ENCODE measurements around the gene CLCNKA. TPM values are rescaled to one million over a fixed set of nuclear protein-coding genes. Genes with fewer than 3 reads are reported as not detected.

The CLCNKA gene
- total RNA-seq, 5 donors from 2014 or later (not counting 1 experiment from before 2014, with no cell fraction given), result not detected

GRCh38 chr1:15991427-15992186, 30.2 kb upstream of the CLCNKA start:
- Mint-ChIP-seq H3K27me3 (no peaks in the 10 kb centered on the region), H3K27ac (no peak overlapping the region), H3K36me3 (no peaks in the 10 kb centered on the region), H3K4me3 (no peak overlapping the region), H3K4me1 (no peaks in the 10 kb centered on the region), H3K9me3 (no peaks in the 10 kb centered on the region)
- peaks cover 0 to 9% of the 10 kb centered on the region in 2 experiments for H3K27me3 ChIP-seq (replicated peaks in 1 of 2; ENCODE audit: control insufficient read depth in 2 of 2, extremely low read depth in 1 of 2, insufficient read depth in 2 of 2, low read length in 1 of 2)
- no peaks in the 10 kb centered on the region for H3K9me3 ChIP-seq
- no peaks in the 10 kb centered on the region for H3K4me1 ChIP-seq (ENCODE audit: control insufficient read depth in 1 of 2, extremely low read depth in 1 of 2, insufficient read depth in 2 of 2, low read length in 2 of 2)
- H3K36me3 ChIP-seq (ENCODE audit: control insufficient read depth in 2 of 2, extremely low read depth in 1 of 2, insufficient read depth in 1 of 2, low read length in 1 of 2), result no peaks in the 10 kb centered on the region
- DNase-seq (no peak), ATAC-seq (replicated peaks in 1 of 4) (no peak)
- no peak overlapping the region for H3K27ac ChIP-seq (ENCODE audit: low read length)
- ChIA-PET POLR2A (no interaction called here), CTCF (no interaction called here)
- no peak overlapping the region for H3K4me3 ChIP-seq (ENCODE audit: control insufficient read depth in 1 of 2, extremely low read depth in 1 of 2, low read length in 1 of 2)
- 88% methylated on average over 8 of the region's 11 CpGs for WGBS (ENCODE audit: insufficient coverage)

- no peaks in the 10 kb centered on the region for H3K9me3 Mint-ChIP-seq
- no peak overlapping the region for H3K4me3 Mint-ChIP-seq
- Histone ChIP-seq H3K36me3 (ENCODE audit: control insufficient read depth in 2 of 2, extremely low read depth in 1 of 2, insufficient read depth in 1 of 2, low read length in 1 of 2) (no peaks in the 10 kb centered on the region), H3K27me3 (replicated peaks in 1 of 2; ENCODE audit: control insufficient read depth in 2 of 2, extremely low read depth in 1 of 2, insufficient read depth in 2 of 2, low read length in 1 of 2) (peaks cover 0 to 9% of the 10 kb centered on the region in 2 experiments), H3K27ac (ENCODE audit: low read length) (no peak overlapping the region), H3K9me3 (no peaks in the 10 kb centered on the region), H3K4me1 (ENCODE audit: control insufficient read depth in 1 of 2, extremely low read depth in 1 of 2, insufficient read depth in 2 of 2, low read length in 2 of 2) (no peaks in the 10 kb centered on the region), H3K4me3 (ENCODE audit: control insufficient read depth in 1 of 2, extremely low read depth in 1 of 2, low read length in 1 of 2) (no peak overlapping the region)
- ATAC-seq (replicated peaks in 1 of 4), result no peak
- H3K4me1 Mint-ChIP-seq, result no peaks in the 10 kb centered on the region
- WGBS (ENCODE audit: insufficient coverage), result 100% methylated on average over 2 of the region's 7 CpGs
- no peaks in the 10 kb centered on the region for H3K36me3 Mint-ChIP-seq
- H3K27me3 Mint-ChIP-seq, result no peaks in the 10 kb centered on the region
- POLR2A ChIA-PET, result no interaction called here
- CTCF ChIA-PET, result no interaction called here
- no peak for DNase-seq
- H3K27ac Mint-ChIP-seq, result no peak overlapping the region
Observed at GRCh38 chr1:15992187-15992553, 29.7 kb upstream of the CLCNKA start.

- no peaks in the 10 kb centered on the region for H3K9me3 Mint-ChIP-seq
- 72% methylated on average over 17 of the region's 17 CpGs for WGBS (ENCODE audit: insufficient coverage)
- no peaks in the 10 kb centered on the region for H3K36me3 Mint-ChIP-seq
- ChIA-PET POLR2A (no interaction called here), CTCF (interaction anchor here in 1 of 2 donors (0.6 kb wide), 1 partner anchor 180 kb away, joined by 3 read pairs; no protein-coding TSS in a partner anchor)
- H3K4me3 ChIP-seq (ENCODE audit: control insufficient read depth in 1 of 2, extremely low read depth in 1 of 2, low read length in 1 of 2), result no peak overlapping the region
- H3K4me1 Mint-ChIP-seq, result no peaks in the 10 kb centered on the region
- no peak overlapping the region for H3K27ac Mint-ChIP-seq
- no peaks in the 10 kb centered on the region for H3K27me3 Mint-ChIP-seq
- H3K36me3 ChIP-seq (ENCODE audit: control insufficient read depth in 2 of 2, extremely low read depth in 1 of 2, insufficient read depth in 1 of 2, low read length in 1 of 2), result no peaks in the 10 kb centered on the region
- no peak overlapping the region for H3K4me3 Mint-ChIP-seq
- peaks cover 0 to 12% of the 10 kb centered on the region in 2 experiments for H3K27me3 ChIP-seq (replicated peaks in 1 of 2; ENCODE audit: control insufficient read depth in 2 of 2, extremely low read depth in 1 of 2, insufficient read depth in 2 of 2, low read length in 1 of 2)
- no peak overlapping the region for H3K27ac ChIP-seq (ENCODE audit: low read length)
- ATAC-seq (replicated peaks in 1 of 4), result no peak
- no peaks in the 10 kb centered on the region for H3K9me3 ChIP-seq
- no peaks in the 10 kb centered on the region for H3K4me1 ChIP-seq (ENCODE audit: control insufficient read depth in 1 of 2, extremely low read depth in 1 of 2, insufficient read depth in 2 of 2, low read length in 2 of 2)
- no peak for DNase-seq
Observed at GRCh38 chr1:15992582-15993500, 29.0 kb upstream of the CLCNKA start.

- no peak overlapping the region for H3K27ac ChIP-seq (ENCODE audit: low read length)
- no peaks in the 10 kb centered on the region for H3K27me3 Mint-ChIP-seq
- H3K4me1 Mint-ChIP-seq, result no peaks in the 10 kb centered on the region
Observed at GRCh38 chr1:15993666-15994065, 28.2 kb upstream of the CLCNKA start.

GRCh38 chr1:15994081-15994480, 27.8 kb upstream of the CLCNKA start:
- no peaks in the 10 kb centered on the region for H3K36me3 ChIP-seq (ENCODE audit: control insufficient read depth in 2 of 2, extremely low read depth in 1 of 2, insufficient read depth in 1 of 2, low read length in 1 of 2)
- ATAC-seq (replicated peaks in 1 of 4) (no peak), DNase-seq (no peak)
- H3K4me3 ChIP-seq (ENCODE audit: control insufficient read depth in 1 of 2, extremely low read depth in 1 of 2, low read length in 1 of 2), result no peak overlapping the region
- POLR2A ChIA-PET, result no interaction called here
- Mint-ChIP-seq H3K4me3 (no peak overlapping the region), H3K36me3 (no peaks in the 10 kb centered on the region), H3K27me3 (no peaks in the 10 kb centered on the region), H3K9me3 (no peaks in the 10 kb centered on the region), H3K4me1 (no peaks in the 10 kb centered on the region), H3K27ac (no peak overlapping the region)
- no peak overlapping the region for H3K27ac ChIP-seq (ENCODE audit: low read length)
- H3K4me1 ChIP-seq (ENCODE audit: control insufficient read depth in 1 of 2, extremely low read depth in 1 of 2, insufficient read depth in 2 of 2, low read length in 2 of 2), result no peaks in the 10 kb centered on the region
- 92% methylated on average over 10 of the region's 10 CpGs for WGBS (ENCODE audit: insufficient coverage)
- no peaks in the 10 kb centered on the region for H3K9me3 ChIP-seq
- peaks cover 0 to 16% of the 10 kb centered on the region in 2 experiments for H3K27me3 ChIP-seq (replicated peaks in 1 of 2; ENCODE audit: control insufficient read depth in 2 of 2, extremely low read depth in 1 of 2, insufficient read depth in 2 of 2, low read length in 1 of 2)
- CTCF ChIA-PET, result no interaction called here

More at GRCh38 chr1:15993666-15994065, 28.2 kb upstream of the CLCNKA start:
- H3K27ac Mint-ChIP-seq, result no peak overlapping the region
- DNase-seq, result no peak
- ChIA-PET CTCF (no interaction called here), POLR2A (no interaction called here)
- H3K4me3 ChIP-seq (ENCODE audit: control insufficient read depth in 1 of 2, extremely low read depth in 1 of 2, low read length in 1 of 2), result no peak overlapping the region
- no peaks in the 10 kb centered on the region for H3K36me3 Mint-ChIP-seq
- H3K9me3 Mint-ChIP-seq, result no peaks in the 10 kb centered on the region
- no peak overlapping the region for H3K4me3 Mint-ChIP-seq
- no peaks in the 10 kb centered on the region for H3K36me3 ChIP-seq (ENCODE audit: control insufficient read depth in 2 of 2, extremely low read depth in 1 of 2, insufficient read depth in 1 of 2, low read length in 1 of 2)
- no peak for ATAC-seq (replicated peaks in 1 of 4)
- no peaks in the 10 kb centered on the region for H3K4me1 ChIP-seq (ENCODE audit: control insufficient read depth in 1 of 2, extremely low read depth in 1 of 2, insufficient read depth in 2 of 2, low read length in 2 of 2)
- 77% methylated on average over 11 of the region's 15 CpGs for WGBS (ENCODE audit: insufficient coverage)
- H3K27me3 ChIP-seq (replicated peaks in 1 of 2; ENCODE audit: control insufficient read depth in 2 of 2, extremely low read depth in 1 of 2, insufficient read depth in 2 of 2, low read length in 1 of 2), result peaks cover 0 to 13% of the 10 kb centered on the region in 2 experiments
- H3K9me3 ChIP-seq, result no peaks in the 10 kb centered on the region

GRCh38 chr1:15994590-15995351, 27.1 kb upstream of the CLCNKA start:
- POLR2A ChIA-PET, result no interaction called here

More at GRCh38 chr1:15994590-15995351, 27.1 kb upstream of the CLCNKA start:
- H3K4me1 ChIP-seq (ENCODE audit: control insufficient read depth in 1 of 2, extremely low read depth in 1 of 2, insufficient read depth in 2 of 2, low read length in 2 of 2), result no peaks in the 10 kb centered on the region
- no peak overlapping the region for H3K4me3 ChIP-seq (ENCODE audit: control insufficient read depth in 1 of 2, extremely low read depth in 1 of 2, low read length in 1 of 2)
- H3K27ac ChIP-seq (ENCODE audit: low read length), result no peak overlapping the region
- no peaks in the 10 kb centered on the region for H3K9me3 Mint-ChIP-seq
- DNase-seq, result peak in 18 of 35 experiments; percentile 9 to 53 (median 24)
- CTCF ChIA-PET, result interaction anchor here in 1 of 2 donors (0.6 kb wide), 2 partner anchors 201 to 438 kb away, joined by 3 read pairs; no protein-coding TSS in a partner anchor
- no peak overlapping the region for H3K27ac Mint-ChIP-seq
- peaks cover 0 to 18% of the 10 kb centered on the region in 2 experiments for H3K27me3 ChIP-seq (replicated peaks in 1 of 2; ENCODE audit: control insufficient read depth in 2 of 2, extremely low read depth in 1 of 2, insufficient read depth in 2 of 2, low read length in 1 of 2)
- H3K36me3 ChIP-seq (ENCODE audit: control insufficient read depth in 2 of 2, extremely low read depth in 1 of 2, insufficient read depth in 1 of 2, low read length in 1 of 2), result no peaks in the 10 kb centered on the region
- ATAC-seq (replicated peaks in 1 of 4), result peak; percentile 26 to 69 (median 56)
- H3K27me3 Mint-ChIP-seq, result no peaks in the 10 kb centered on the region
- H3K36me3 Mint-ChIP-seq, result no peaks in the 10 kb centered on the region
- no peaks in the 10 kb centered on the region for H3K4me1 Mint-ChIP-seq
- WGBS (ENCODE audit: insufficient coverage), result 72% methylated on average over 5 of the region's 11 CpGs
- H3K4me3 Mint-ChIP-seq, result no peak overlapping the region
- H3K9me3 ChIP-seq, result no peaks in the 10 kb centered on the region
